GM18511 (cell line): ENCODE data around the gene TTLL5.
"Not testable (repeated sequence)": the region's sequence is repeated elsewhere in the genome, so short reads cannot be mapped to it uniquely, and the experiment has no call there.

Experiments
- ATAC-seq: cut with Tn5 transposase; IDR thresholded peaks from one replicate; pipeline ENCODE4 v1.9.1; 2021; ENCODE audit warnings: mild to moderate bottlenecking, moderate library complexity; ENCODE audit not compliant: unreplicated experiment

Gene TTLL5

DNA sequence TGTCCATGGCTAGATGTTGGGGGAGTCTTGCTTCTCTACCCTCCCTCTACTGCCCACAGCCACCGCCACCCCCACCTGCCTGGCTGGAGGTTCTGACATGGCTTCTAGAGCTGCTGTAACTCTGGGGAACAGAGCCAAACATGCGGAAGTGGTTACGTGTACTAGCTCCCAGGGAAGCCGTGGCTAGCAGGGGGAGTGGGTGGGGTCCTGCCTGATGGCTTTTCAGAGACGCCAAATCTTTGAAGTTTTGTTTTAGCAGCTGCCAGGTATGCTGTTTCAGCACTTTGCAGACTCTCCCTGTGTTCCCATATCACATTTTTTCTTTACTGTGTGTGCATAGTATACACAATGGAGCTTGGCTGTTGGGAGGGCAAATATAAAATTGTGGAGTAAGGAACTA lies 170.4 kb downstream of the TTLL5 start:
- ATAC-seq = no peak

DNA sequence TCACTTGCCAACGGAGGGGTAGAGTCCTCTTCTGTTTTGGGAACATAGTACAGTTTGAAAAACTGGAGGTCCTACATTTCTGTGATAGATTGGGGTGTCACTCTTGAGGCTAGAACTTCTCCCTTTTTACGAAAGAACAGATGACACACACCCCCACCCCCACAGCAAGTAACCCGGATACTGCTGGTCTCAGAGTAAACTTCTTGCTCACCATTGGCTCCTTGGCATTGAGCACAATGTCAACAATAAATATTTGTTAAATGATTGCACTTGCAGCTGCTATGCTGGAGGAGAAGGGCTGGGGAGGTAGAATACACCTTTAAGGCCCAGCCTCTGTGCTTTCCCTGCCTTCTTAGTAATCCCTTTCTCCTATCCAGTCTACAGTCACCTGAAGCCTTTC lies 170.9 kb downstream of the TTLL5 start:
- ATAC-seq = no peak

DNA sequence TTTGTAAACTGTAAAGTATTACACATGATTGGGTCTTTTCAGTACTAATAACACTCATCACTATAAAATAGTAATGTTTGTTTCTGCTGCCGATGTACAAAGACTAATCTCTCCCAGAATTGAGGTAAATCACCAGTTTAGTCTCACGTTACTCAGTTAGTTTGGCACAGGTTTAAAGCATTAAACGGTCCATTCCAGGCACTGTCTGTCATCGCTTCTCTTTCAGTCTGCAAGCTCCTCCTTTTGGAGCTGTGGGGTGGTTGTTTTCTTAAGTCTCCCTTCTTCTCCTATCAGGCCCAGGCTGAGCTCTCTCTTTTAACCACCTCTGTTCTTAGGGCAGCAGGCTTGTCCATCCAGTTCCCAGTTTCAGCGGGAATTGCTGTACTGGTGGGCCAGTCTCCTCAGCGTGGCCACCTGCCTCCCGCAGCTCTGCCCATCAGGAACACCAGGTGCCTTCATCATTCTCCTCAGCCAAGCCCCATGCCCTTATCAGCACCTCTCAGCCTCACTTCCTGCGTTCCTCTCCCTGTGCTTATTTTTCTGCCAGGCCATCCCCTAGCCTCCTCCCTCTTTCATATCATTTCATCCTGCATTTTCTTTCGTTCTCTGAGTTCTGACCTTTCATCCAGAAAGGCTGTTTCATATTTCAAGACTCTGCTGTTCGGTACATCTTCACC lies 171.7 kb downstream of the TTLL5 start:
- ATAC-seq = no peak

DNA sequence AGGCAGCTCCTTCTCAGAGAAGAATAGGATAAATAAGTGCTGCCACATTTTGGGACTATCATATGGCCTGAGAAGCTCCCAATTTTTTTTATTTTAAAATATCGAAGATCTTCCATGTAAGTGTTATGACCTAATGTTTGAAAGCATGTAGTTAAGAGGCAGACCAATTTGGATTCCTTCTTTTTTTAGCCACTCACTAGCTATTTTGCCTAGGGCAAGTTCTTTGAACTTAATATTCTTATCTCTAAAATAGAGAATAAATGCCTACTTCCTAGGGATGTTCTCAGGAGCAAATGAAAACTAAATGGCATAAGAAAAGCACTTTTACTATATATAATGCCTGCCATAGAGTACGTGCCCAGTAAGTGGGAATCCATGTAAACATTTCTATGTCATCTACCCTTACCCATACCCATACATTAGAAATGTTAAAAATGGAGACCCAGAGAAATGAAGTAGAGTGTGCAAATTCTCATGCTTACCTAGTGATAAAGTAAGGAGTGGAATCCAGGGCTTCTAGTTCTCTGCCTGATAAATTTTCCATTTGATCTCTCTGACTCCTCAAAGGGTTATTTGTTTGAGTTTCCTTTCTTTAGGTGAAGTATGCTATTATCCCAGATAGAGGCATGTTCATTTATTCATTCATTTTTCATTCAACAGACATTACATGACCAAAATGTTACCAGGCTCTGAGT lies 172.4 kb downstream of the TTLL5 start:
- ATAC-seq = no peak

DNA sequence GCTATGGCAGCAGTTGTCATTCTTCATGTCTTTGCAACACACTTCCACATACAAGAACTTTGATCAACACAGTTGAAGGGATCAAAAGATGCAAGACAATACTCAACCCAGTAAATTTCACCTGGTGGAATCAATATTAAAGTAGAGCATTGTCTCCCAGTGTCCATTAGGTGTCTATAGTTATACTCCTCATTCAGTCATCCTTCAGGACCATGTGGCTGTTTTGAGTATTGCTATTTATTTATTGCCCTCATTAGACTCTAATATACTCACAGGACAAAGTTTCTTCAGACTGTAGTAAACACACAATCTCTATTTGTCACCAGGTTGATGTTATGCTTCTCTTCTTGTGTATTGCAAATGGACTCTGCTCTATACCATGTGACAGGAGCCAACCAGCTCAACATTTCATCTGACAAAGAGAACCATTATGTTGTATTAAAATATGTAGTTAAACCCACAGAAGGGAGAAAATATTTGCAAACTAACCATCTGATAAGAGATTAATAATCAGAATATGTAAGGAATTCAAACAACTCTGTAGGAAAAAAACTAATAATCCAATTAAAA lies 174.2 kb downstream of the TTLL5 start:
- no peak for ATAC-seq

DNA sequence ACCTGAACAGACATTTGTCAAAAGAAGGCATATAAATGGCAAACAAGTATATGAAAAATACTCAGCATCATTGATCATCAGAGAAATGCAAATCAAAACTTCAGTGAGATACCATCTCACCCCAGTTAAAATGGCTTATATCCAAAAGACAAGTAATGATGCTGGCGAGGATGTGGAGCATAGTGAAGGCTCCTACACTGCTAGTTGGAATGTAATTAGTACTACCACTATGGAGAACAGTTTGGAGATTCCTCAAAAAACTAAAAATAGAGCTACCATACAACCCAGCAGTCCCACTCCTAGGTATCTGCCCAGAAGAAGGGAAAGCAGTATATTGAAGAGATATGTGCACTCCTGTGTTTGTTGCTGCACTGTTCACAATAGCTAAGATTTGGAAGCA lies 174.7 kb downstream of the TTLL5 start:
- ATAC-seq = no peak

DNA sequence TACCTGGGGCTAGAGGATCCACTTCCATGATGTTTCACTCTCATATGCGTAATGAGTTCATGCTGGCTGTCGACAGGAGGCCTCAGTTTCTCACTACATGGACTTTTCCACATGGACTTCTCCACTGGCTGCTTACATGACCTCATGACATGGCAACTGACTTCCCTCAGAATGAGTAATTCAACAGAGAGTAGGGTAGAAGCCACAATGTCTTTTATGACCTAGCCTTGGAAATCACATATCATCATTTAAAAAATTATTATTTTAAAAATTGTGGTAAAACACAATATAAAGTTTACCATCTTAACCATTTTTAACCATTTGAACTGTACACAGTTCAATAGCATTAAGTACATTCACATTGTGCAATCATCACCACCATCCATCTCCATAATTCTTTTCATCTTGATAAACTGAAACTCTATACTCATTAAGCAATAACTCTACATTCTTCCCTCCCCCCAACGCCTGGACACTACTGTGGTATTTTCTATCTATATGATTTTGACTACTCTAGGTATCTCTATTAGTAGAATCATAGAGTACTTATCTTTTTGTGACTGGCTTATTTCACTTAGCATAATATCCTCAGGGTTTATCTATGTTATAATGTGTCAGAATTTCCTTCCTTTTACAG lies 176.2 kb downstream of the TTLL5 start:
- ATAC-seq = no peak

DNA sequence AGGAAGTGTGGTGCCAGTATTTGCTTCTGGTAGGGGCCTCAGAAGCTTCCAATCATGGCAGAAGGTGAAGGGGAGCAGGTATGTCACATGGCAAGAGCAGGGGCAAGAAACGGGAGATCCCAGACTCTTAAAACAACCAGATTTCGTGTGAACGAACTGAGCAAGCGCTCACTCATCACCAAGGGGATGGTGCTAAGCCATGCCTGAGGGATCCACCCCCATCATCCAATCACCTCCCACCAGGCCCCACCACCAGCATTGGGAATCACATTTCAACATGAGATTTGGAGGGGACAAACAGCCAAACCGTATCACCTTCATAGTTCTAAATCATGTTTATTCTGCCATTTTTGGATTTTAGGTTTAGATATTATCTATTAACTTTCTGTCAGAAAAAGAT lies 179.9 kb downstream of the TTLL5 start:
- ATAC-seq = no peak

DNA sequence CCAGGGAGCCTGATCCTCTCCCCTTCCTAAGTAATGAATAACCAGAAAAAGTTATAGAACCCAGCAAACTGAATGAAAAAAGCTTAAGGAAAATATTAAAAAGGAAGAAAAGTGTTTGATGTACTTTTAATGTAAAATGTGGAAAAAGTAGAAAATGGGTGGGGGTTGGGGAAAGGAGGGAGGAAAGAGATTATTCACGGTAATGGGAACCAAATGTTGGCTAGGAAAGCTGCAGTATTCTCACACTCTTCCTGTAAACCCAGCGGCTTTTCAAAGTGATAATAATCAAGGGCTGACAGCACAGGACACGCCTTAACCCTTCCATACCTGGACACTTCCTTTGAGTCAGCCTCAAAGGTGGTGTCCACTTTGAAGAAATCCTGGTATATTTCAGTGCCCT lies 181.5 kb downstream of the TTLL5 start:
- ATAC-seq = no peak

DNA sequence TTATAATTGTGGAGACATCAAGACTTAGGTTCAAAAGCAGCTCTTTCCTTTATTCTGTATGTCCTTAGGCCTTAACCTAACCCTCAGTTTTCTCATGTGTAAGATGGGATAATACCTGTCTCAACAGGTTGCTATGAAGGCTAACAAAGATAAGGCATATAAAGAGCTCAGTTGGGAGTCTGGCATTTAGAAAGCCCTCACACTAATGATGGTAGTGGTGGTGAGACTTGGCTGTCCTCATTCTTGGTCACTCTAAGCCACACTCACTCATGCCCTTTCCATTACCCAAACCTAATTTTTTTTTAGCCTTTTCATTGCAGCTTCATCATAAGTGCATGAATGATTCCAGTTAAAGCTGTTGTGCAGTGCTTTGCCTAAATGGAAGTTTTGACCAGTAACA lies 183.4 kb downstream of the TTLL5 start:
- no peak for ATAC-seq

DNA sequence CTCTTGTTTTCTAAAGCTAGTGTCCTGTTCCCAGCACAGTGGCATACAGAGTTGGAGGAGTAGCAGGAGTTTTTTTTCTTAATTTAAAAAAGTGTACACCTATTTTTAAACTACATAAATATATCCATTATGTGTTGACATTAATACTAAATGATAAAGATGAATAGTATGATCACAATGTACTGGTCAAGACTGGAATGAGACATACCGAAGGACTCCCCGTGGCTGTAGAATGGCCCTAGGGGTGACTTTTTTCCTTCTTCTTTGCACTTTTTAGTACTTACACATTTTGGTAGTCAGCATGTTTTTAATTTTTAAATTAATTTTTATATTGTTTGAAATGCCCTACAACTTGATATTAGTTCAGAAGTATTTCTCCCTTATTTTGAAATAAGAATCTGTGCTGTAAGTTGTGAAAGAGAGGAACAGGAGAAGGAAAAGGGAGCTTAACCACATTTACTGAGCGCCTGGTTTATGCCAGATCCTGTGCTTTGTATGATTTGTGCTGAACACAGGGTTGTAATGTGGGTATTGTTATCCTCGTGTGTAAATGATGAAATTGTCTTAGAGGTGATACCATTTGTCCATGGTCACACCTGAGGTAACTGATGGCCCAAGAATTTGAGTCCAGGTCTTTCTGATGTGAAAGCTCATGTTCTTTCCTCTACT lies 184.2 kb downstream of the TTLL5 start:
- ATAC-seq = no peak

DNA sequence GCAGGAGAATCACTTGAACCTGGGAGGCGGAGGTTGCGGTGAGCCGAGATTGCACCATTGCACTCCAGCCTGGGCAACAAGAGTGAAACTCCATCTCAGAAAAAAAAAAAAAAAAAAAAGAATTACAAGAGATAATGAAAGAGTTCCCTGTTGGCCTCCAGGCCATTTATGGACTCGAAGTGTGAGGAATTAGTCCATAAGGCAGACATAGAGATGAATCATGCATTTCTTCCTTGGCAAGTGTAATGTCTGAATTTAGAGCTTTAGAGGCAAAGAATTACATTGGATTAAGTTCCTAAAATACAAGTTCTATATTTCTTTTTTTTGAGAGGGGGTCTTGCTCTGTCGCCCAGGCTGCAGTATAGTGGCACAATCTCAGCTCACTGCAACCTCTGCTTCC lies 185.6 kb downstream of the TTLL5 start:
- not testable (repeated sequence) for ATAC-seq

DNA sequence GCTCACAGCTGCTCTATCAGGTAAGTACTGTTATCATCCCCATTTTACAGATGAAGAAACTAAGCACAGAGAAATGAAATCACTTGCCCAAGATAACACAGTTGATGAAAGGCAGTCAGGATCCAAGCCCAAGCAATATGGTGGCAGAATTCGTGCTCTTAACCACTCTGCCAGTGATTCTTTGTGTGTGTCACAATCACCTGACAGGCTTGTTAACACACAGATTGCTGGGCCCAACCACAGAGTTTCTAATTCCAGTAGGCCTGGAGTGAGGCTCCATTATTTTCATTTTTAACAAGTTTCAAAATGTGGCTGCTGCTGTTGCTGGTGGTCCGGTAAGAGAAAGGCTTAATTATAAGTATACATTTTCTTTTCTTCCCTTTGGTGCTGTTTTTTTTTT lies 186.5 kb downstream of the TTLL5 start:
- ATAC-seq = no peak

DNA sequence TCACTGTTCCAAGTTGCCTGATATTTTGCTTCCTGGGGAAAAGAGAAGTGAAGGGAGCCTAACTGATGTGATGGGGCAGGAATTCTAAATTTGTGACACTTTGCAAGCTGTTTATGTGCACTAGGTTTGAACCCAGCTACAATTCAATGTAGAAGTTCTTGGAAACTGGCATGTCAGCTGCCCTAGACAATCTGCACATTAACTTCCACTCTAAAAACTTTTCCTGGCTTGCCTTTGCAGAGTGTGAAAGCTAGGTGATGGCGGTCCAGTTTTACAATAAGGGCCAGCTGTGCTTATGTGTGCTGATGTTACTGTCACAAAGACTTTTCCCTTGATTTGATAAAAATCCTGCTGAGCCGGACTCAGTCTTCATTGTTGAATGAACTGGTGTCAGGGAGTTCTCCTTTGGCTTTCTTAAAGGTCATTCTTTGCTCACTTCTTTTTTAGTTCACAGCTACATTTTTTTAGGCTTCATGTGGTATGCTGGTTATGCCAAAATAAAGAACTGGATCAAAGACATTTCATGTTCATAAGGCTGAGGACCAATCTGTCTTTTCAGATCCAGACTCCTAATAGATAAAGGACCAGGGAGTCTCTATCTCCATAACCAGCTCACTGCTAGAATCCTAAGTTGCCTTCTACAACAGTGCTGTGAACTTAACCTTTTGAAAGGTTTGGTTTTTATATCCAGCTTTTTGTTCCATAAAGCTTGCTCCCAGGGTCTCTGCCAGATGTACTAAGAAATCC lies 187.3 kb downstream of the TTLL5 start:
- ATAC-seq = no peak

DNA sequence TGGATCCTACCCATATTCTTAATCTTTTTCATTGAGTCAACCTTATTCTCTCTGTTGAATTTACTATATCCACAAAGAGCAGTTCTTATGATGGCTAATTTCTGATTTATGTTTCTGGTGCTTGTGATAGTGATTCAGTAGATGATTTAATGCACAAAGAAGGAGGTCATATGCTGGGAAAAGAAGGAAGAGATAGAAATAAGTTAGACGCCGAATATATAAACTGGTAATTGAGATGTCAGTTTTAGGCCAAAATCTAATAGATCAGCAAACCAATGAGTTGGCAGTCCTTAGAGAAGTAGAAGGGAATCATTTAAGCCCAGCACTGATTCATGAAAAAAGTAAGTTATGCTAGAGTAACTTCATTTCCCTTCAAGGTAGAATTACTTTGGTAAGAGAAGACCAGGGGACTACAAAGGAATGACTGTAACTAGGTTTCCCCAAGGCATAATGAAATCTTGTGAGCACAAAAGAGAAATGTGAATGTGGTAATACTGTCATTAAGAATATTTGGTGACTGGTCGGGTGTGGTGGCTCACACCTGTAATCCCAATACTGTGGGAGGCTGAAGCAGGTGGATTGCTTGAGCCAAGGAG lies 188.4 kb downstream of the TTLL5 start:
- ATAC-seq = no peak

DNA sequence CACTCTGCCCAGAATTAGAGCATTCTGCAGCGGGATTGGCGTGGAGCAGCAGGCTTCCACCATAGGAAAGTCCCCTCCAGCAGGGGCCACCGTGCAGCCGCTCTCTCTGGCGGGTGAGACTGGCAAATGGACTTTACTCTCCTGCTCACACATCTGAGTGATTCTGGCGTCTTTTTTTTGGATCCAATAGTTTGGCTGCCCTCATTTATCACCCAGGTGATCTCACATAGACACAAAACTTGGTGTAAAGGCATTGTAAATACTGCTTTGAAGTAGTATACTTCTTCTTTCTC lies 190.5 kb downstream of the TTLL5 start:
- ATAC-seq = no peak

DNA sequence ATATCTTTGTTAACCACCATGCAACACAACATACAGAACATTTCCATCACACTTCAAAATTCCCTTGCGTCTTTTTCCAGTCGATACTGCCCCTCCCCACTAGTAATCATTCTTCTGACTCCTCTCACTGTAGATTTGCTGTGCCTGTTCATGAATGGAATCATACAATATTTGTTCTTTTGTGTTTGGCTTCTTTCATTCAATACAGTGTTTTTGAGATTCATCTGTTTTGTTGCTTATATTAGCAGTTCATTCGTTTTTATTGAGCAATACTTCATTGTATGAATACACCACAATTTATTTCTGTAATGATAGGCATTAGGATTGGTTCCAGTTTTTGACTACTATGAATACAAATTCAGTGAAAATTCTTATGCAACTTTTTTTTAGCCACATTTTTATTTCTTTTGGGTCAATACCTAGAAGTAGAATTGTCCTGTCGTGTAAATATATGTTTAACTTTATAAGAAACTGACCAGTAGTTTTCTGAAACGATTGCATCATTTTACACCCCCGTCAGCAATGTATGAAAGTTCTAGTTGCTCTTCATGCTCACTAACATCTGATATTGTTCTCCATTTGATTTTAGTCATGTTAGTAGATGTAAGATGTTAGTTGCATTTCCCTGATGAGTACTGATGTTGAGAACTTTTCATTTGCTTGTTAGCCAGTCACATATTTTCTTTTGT lies 193.2 kb downstream of the TTLL5 start:
- ATAC-seq = no peak

DNA sequence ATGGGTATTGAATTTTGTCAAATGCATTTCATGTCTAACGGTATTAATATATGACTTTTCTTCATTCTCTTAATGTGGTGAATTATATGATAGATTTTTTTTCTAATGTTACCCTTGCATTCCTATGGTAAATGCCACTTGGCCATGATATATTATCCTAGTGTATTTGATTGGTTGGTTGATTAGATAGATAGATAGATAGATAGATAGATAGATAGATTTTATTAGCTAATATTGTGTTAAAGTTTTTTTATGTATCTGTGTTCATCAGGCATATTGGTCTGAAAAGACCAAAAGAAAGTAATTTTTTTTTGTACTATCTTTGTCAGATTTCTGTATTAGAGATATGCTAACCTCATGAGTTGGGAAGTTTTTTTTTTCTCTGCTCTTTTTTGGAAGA lies 196.2 kb downstream of the TTLL5 start:
- ATAC-seq = no peak

DNA sequence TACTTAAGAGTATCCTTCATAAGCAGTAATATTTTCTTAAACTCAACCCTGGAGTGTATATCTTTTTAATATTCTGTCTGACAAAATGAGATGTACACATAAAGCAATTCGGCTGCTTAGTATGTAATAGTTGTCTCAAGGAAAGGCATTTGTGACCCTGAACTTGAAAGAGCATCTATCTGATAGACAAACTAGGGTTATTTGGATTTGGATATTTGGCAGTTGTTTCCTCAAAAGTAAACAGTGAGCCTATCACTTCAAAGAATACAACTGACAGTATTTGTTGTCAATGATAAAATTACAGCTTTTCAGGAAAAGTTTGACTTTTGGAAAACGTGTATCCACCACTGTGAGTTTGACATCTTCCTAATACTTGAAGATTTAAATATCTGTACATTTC lies 197.3 kb downstream of the TTLL5 start:
- ATAC-seq = no peak

DNA sequence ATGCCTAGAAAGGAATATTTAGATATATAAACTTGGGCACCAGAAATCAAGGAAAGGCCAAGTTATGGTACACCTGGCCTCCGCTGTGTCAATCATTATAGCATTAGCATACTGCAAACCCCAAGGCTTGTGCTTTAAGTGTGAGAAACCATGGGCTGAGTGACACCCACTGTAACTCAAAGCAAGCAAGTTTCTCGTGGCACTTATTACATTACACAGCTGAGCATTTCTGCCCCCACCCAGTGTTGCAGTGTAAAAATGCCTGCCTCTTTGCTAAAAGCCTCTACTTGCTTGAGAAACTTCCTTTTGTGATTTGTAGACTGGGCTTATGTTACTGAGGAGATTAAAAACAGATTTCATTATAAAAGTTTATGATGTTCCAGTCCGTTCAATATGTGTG lies 198.7 kb downstream of the TTLL5 start:
- ATAC-seq = no peak
